ENCODE measurements around the gene MYBL2. TPM values are rescaled to one million over a fixed set of nuclear protein-coding genes. Genes with fewer than 3 reads are reported as not detected.

The MYBL2 gene
- total and polyA plus RNA-seq, 2 experiments from 2014 or later: 3.5 to 13.8 TPM

DNA sequence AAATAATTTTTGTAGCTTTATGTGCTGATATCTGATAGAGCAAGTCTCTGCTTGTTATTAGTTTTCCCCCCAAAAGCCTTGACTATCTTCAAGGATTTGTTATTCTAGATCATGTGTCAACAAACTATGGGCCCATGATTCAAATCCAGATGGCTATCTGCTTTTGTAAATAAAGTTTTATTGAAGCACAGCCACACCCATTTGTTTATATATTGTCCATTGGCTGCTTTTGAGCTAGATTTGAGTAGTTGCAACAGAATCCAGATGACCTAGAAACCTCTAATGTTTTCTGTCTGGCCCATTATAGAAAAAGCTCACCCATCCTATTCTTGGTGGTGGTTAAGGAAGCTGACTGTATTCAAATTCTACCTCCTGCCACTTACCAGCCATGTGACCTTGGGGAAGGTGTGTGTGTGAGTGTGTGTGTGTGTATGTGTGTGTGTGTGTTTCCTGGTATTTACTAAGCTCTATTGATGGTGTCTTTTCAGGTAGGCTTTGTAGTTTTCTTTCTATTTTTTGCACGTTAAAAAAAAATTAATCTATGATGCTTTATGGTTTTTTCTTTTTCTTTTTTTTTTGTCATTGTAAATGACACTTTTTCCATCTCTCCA lies 61.2 kb downstream of the MYBL2 start:
- Histone ChIP-seq H3K4me3 (no peak overlapping the region), H2AFZ (no peak overlapping the region), H3K9me3 (ENCODE audit: low read depth) (no peaks in the 10 kb centered on the region), H3K9me2 (replicated peaks; ENCODE audit: insufficient read depth) (no peaks in the 10 kb centered on the region), H4K20me1 (ENCODE audit: insufficient read depth, poor library complexity, severe bottlenecking) (no peaks in the 10 kb centered on the region), H3K4me2 (no peak overlapping the region), H3K27me3 (no peaks in the 10 kb centered on the region), H3K27ac (no peak overlapping the region), H3K36me3 (replicated peaks; ENCODE audit: insufficient read depth, low read depth) (no peaks in the 10 kb centered on the region), H3K79me2 (no peaks in the 10 kb centered on the region), H3K4me1 (ENCODE audit: insufficient read depth) (no peaks in the 10 kb centered on the region)
- WGBS (ENCODE audit: low lambda C conversion rate, missing lambda C conversion rate): 94% methylated on average over 1 of the region's 1 CpG
- TF ChIP-seq EZH2 (IDR thresholded peaks at IDR 0.05; ENCODE audit: borderline replicate concordance) (no peak), EZH2phosphoT487 (IDR thresholded peaks at IDR 0.05; ENCODE audit: low read depth, severe bottlenecking, unreplicated experiment) (no peak)
- TF ChIP-seq, protein P1, sequence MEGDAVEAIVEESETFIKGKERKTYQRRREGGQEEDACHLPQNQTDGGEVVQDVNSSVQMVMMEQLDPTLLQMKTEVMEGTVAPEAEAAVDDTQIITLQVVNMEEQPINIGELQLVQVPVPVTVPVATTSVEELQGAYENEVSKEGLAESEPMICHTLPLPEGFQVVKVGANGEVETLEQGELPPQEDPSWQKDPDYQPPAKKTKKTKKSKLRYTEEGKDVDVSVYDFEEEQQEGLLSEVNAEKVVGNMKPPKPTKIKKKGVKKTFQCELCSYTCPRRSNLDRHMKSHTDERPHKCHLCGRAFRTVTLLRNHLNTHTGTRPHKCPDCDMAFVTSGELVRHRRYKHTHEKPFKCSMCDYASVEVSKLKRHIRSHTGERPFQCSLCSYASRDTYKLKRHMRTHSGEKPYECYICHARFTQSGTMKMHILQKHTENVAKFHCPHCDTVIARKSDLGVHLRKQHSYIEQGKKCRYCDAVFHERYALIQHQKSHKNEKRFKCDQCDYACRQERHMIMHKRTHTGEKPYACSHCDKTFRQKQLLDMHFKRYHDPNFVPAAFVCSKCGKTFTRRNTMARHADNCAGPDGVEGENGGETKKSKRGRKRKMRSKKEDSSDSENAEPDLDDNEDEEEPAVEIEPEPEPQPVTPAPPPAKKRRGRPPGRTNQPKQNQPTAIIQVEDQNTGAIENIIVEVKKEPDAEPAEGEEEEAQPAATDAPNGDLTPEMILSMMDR (IDR thresholded peaks at IDR 0.05; ENCODE audit: poor library complexity): no peak
- DNase-seq (ENCODE audit: low spot score): no peak

DNA sequence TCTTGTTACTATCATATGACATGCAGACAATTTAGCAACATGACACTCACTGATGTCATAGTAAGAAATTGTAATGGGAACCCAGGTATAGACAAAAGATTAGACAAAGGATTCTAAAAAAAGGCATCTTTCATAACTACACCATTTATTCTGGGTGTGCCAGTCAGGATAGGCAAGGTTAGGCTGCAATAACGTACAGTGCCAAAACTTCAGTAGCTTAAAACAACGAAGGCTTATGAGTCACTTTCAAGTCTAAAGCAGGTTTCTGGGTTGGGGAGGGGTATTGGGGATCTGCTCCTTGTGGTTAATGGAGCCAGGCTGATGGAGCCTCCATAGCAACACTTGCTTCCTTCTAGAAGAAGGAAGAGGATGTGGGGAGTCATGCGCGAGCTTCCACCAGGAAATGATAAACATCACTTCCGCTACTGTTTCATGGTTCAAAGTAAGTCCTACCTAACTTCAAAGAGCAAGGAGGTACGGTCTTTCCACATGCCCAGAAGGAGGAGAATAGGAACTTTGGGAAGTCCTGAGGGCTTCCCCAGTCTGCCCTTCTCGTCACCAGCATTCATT lies 61.9 kb downstream of the MYBL2 start:
- no peaks in the 10 kb centered on the region for H3K27me3 ChIP-seq
- no peaks in the 10 kb centered on the region for H3K9me3 ChIP-seq (ENCODE audit: low read depth)
- TF ChIP-seq, protein P1 (IDR thresholded peaks at IDR 0.05; ENCODE audit: poor library complexity): no peak
- TF ChIP-seq EZH2phosphoT487 (IDR thresholded peaks at IDR 0.05; ENCODE audit: low read depth, severe bottlenecking, unreplicated experiment) (no peak), EZH2 (IDR thresholded peaks at IDR 0.05; ENCODE audit: borderline replicate concordance) (no peak)
- H2AFZ ChIP-seq: no peak overlapping the region
- no peak overlapping the region for H3K4me2 ChIP-seq
- no peaks in the 10 kb centered on the region for H4K20me1 ChIP-seq (ENCODE audit: insufficient read depth, poor library complexity, severe bottlenecking)
- 93% methylated on average over 7 of the region's 7 CpGs for WGBS (ENCODE audit: low lambda C conversion rate, missing lambda C conversion rate)
- H3K79me2 ChIP-seq: no peaks in the 10 kb centered on the region
- no peak for DNase-seq (ENCODE audit: low spot score)
- no peaks in the 10 kb centered on the region for H3K4me1 ChIP-seq (ENCODE audit: insufficient read depth)
- no peak overlapping the region for H3K27ac ChIP-seq
- no peak overlapping the region for H3K4me3 ChIP-seq
- no peaks in the 10 kb centered on the region for H3K9me2 ChIP-seq (replicated peaks; ENCODE audit: insufficient read depth)
- H3K36me3 ChIP-seq (replicated peaks; ENCODE audit: insufficient read depth, low read depth): no peaks in the 10 kb centered on the region

DNA sequence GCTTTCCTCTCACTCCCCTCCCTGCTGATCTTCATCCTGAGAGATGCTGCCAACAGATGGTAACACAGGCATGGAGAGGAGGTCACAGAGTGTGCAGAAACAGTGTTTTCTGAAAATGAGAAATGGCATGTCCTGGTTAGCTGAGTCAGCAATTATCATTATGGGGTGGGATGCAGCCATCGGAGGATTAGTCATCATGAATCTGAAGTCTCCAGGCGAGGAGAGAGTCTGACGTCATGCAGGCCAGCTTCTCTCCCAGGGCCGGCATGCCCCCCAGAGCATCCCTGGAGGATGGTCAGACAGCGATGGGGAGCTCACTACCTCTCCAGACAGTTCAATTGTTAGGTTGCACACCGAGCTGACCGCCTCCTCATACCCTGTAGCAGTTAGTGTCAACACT lies 64.6 kb downstream of the MYBL2 start:
- Histone ChIP-seq H3K9me2 (replicated peaks; ENCODE audit: insufficient read depth) (no peaks in the 10 kb centered on the region), H3K27ac (no peak overlapping the region), H3K36me3 (replicated peaks; ENCODE audit: insufficient read depth, low read depth) (no peaks in the 10 kb centered on the region), H3K4me1 (ENCODE audit: insufficient read depth) (no peaks in the 10 kb centered on the region), H3K9me3 (ENCODE audit: low read depth) (no peaks in the 10 kb centered on the region), H3K79me2 (no peaks in the 10 kb centered on the region), H3K27me3 (no peaks in the 10 kb centered on the region), H3K4me2 (no peak overlapping the region), H2AFZ (no peak overlapping the region), H4K20me1 (ENCODE audit: insufficient read depth, poor library complexity, severe bottlenecking) (no peaks in the 10 kb centered on the region), H3K4me3 (no peak overlapping the region)
- WGBS (ENCODE audit: low lambda C conversion rate, missing lambda C conversion rate): 69% methylated on average over 7 of the region's 7 CpGs
- TF ChIP-seq EZH2 (IDR thresholded peaks at IDR 0.05; ENCODE audit: borderline replicate concordance) (no peak), EZH2phosphoT487 (IDR thresholded peaks at IDR 0.05; ENCODE audit: low read depth, severe bottlenecking, unreplicated experiment) (no peak)
- TF ChIP-seq, protein P1 (IDR thresholded peaks at IDR 0.05; ENCODE audit: poor library complexity): no peak
- no peak for DNase-seq (ENCODE audit: low spot score)
